HG03571 (cell line): Measurements from ENCODE around the gene PHKG1.
"Not testable (repeated sequence)": the region's sequence is repeated elsewhere in the genome, so short reads cannot be mapped to it uniquely, and the experiment has no call there.

Experiments
- ATAC-seq: cut with Tn5 transposase; IDR thresholded peaks from one replicate; pipeline ENCODE4 v1.9.1; 2021; ENCODE audit not compliant: unreplicated experiment

PHKG1 gene

DNA sequence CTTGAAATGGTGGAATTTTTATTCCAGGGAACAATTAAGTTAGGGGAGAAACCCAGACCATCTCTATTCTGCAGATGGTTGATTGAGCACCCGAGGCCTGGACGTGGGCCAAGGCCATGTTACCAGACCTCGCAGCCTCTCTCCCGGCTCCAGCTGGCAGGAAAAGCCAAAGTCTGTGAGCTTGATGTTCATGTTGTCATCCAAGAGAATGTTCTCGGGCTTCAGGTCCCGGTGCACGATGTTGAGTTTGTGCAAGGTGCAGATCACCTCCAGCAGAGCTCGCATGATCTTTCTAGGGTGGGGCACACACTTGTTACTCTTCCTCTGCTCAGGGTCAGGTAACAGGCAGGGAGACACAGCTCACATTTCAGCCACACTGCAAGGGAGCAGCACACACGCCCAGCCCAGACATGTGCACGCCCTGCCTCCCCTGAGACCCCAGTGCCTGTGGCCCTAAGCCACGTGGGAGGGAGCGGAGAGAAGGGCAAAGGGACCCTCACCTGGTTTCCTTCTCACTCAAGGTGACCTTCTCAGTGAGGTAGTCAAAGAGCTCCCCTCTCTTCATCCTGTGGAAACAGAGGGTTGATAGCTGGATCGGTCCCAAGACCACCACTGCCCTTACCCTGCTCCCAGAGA is 9.5 kb downstream of the PHKG1 start:
- ATAC-seq: no peak

DNA sequence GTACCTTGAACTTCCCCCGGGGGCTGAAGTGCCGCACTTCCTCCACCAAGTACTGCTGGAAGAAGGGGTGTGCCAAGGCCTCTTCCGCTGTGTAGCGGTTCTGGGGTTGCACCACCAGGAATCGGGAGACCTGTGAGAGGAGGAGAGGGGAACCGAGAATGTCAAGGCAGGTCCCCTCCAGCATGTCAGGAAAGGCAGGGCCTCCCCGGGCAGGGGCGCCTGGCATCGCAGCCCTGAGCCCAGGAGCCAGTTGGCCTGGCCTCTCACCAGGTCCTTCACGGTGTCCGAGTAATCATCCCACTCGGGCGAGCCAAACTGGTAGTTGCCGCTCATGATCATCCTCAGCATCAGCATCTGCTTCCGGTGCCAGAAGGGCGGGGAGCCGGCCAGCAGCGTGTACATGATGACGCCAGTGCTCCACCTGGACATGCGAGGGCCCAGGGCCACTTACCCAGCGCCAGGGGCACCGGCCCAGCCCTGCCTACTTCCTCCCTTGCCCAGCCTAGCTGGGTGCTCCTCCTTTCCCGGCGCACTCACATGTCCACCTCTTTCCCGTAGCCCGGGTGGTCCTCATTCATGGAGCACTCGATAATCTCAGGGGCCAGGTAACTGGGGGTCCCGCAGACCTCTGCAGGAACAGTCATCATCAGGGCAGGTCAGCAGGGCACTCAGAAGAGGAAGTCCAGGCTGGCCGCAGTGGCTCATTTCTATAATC is 11.0 kb downstream of the PHKG1 start:
- no peak for ATAC-seq

GRCh38 chr7:56080726-56081435 is 11.9 kb downstream of the PHKG1 start:
- ATAC-seq: not testable (repeated sequence)

GRCh38 chr7:56079450-56080185 is 13.1 kb downstream of the PHKG1 start:
- ATAC-seq: no peak

DNA sequence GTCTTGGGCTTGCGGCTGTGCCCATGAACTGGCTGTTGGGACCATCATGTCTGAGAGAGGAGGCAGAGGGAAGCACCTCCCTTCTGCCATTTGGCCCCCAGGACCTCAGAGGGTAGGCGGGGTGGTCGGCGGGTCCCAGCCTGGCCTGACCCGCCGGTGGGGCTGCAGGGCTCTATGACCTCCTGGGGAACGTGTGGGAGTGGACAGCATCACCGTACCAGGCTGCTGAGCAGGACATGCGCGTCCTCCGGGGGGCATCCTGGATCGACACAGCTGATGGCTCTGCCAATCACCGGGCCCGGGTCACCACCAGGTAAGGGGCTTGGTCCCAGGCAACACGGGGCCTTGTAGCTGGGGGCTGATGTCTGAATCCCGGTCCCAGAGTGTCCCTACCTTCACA is 14.6 kb downstream of the PHKG1 start:
- no peak for ATAC-seq

DNA sequence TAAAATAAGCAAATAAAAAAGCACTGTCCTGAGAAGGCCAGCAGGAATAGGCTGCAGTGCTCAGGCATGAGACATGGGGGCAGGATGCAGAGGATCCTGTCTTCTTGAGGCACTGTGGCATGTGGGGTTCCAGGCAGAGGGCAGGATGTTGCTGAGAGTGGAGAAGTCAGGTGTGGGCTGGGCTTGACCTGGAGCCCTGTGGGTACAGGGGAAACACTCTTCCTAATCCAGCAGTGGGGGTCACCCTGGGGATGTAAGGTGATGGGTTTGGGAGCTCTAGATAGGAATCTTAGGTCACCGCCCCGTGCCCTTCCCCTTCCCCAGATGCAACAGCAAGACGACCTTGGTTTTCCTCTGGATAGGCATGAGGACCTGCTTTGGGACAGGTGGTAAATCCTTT is 15.1 kb downstream of the PHKG1 start:
- no peak for ATAC-seq

GRCh38 chr7:56074371-56074791 is 18.4 kb downstream of the PHKG1 start:
- ATAC-seq: peak; percentile 90

GRCh38 chr7:56066376-56066775 is 26.4 kb downstream of the PHKG1 start:
- not testable (repeated sequence) for ATAC-seq

DNA sequence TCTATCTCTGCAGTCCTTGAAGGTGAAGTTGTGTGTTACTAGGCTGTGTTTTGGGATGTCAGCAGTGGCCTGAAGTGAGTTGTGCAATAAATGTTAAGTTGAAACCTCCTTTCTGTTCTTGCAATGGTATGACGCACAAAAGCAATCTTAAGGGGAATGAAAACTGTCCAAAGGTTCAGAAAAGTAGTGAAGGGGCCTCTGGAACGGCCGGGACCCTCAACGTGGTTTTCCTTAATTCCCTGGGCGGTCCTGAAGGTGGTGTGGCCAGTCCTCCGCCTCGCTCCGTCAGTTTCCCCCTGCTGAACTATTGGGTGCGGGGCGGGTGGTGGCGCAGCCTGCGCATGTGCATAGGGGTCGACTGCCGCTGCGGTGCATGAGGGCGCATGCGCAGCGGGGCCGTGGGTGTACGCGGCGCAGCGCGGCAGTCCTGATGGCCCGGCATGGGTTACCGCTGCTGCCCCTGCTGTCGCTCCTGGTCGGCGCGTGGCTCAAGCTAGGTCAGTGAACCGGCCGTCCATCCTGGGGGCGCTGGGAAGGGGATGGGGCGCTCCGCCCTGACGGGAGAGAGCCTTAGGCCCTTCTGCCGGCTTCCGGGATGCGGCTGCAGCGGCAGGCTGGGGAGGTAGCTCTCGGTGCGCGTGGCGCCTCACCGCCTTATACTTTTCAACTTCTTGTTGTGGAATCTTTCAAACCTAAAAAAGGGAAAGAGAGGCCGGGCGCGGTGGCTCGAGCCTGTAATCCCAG is 28.7 kb downstream of the PHKG1 start, which contains the start of gene SUMF2:
Gene SUMF2, plus strand, starts transcription at position 405 of the 744 bp plus-strand sequence. Its CDS starts 26 bp downstream, at position 431.
- peak; percentile 82 for ATAC-seq

DNA sequence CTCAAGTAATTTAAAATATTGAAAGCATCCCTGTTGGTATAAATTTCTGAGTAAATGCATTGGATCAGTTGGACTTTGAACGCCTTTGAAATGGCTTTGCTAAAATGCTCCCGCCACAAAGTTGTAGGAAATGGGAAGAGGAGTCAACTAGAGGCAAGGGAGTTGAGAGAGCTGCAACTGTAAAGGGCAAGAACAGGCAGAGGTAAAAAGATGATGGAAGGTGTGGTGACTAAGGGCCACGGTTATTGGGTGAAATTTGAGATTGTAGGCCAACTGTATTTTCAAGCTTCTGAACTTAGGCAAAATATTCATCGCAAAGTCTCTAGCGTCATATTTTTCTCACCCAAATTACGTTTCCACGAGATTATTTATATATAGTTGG is 29.3 kb downstream of the PHKG1 start:
- ATAC-seq: no peak

- ATAC-seq: no peak
These were observed 30.4 kb downstream of the PHKG1 start for GRCh38 chr7:56062382-56062781.

DNA sequence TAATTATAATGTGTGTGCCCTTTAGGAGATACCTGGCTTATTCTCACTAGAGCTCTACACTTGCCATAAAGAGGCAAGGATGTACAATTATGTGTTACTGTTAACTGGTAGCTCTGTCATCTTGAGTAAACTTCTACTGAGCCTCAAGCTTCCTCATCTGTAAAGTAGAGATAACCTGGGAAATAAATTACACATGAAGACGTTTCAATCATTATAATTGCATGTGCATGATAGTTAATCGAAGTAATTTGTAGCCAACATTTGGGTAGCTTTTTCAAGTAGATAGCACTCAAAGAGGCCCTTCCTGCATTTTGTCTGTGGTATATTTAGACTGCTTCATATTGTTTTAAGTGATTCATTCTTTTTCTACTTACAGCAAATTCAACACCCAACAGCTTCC is 38.8 kb downstream of the PHKG1 start:
- ATAC-seq: no peak

DNA sequence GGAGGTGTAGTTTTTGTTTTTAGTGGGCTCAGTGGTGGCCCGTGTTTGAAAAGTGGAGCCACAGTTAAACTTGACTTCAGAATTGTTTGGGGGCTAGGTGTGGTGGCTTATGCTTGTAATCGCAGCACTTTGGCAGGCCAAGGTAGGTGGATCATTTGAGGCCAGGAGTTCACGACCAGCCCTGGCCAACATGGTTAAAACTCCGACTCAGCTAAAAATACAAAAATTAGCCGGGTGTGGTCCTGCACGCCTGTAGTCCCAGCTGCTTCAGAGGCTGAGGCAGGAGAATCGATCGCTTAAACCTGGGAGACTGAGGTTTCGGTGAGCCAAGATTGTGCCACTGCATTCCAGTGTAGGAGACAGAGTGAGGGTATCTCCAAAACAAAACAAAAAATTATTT is 39.4 kb downstream of the PHKG1 start:
- no peak for ATAC-seq

- ATAC-seq: peak; percentile 95
These were observed 41.2 kb downstream of the PHKG1 start, which contains the start of the genes CCT6A and PSPH for GRCh38 chr7:56051339-56052191. Gene CCT6A, plus strand, starts transcription at chr7:56051765. Its CDS starts 84 bp downstream, at chr7:56051849. Gene PSPH, minus strand, starts transcription at chr7:56051444. Its CDS starts 30,232 bp downstream, at chr7:56021212.

DNA sequence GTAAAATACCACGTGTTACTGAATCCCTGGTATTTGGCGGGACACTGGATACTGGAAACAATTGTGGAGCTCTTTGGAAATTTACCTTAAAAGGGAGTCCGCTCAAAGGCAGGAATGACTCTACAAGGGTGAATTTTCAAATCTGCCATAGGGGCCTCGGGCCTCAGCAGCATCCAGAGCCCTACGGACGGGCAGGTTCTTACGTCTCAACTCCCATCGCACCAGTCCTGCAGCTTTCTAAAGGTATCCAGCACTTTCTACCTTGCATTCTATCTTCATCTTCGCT is 41.8 kb downstream of the PHKG1 start:
- ATAC-seq: no peak

DNA sequence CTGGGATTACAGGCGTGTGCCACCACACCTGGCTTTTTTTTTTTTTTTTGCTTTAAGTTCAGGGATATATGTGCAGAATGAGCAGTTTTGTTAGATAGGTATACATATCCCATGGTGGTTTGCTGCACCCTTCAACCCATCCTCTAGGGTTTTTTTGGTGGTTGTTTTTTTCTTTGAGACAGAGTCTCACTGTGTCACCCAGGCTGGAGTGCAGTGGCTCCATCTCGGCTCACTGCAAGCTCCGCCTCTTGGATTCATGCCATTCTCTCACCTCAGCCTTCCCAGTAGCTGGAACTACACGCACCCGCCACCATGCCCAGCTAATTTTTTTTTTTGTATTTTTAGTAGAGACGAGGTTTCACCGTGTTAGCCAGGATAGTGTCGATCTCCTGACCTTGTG is 44.0 kb downstream of the PHKG1 start:
- not testable (repeated sequence) for ATAC-seq

GRCh38 chr7:56048245-56048644 is 44.5 kb downstream of the PHKG1 start:
- no peak for ATAC-seq

DNA sequence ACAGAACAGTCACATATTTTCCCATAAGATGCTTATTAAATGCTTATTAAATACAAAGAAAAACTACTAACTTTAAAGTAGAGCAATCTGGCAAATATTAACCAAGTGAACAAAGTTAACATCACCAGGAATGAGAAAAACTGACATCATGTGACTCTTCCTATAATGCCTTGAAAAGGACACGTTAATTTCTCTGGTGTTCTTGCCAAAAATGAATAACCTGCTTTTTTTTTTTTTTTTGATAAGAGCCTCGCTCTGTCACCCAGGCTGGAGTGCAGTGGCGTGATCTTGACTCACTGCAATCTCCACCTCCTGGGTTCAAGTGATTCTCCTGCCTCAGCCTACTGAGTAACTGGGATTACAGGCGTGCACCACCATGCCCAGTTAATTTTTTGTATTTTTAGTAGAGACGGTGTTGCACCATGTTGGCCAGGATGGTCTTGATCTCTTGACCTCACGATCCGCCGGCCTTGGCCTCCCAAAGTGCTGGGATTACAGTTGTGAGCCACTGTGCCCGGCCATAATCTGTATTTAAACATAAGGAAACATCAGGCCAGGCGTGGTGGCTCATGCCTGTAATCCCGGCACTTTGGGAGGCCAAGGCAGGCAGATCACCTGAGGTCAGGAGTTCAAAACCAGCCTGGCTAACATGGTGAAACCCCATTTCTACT is 45.2 kb downstream of the PHKG1 start:
- not testable (repeated sequence) for ATAC-seq
